ENCODE data around the gene PRKCA.

DNA sequence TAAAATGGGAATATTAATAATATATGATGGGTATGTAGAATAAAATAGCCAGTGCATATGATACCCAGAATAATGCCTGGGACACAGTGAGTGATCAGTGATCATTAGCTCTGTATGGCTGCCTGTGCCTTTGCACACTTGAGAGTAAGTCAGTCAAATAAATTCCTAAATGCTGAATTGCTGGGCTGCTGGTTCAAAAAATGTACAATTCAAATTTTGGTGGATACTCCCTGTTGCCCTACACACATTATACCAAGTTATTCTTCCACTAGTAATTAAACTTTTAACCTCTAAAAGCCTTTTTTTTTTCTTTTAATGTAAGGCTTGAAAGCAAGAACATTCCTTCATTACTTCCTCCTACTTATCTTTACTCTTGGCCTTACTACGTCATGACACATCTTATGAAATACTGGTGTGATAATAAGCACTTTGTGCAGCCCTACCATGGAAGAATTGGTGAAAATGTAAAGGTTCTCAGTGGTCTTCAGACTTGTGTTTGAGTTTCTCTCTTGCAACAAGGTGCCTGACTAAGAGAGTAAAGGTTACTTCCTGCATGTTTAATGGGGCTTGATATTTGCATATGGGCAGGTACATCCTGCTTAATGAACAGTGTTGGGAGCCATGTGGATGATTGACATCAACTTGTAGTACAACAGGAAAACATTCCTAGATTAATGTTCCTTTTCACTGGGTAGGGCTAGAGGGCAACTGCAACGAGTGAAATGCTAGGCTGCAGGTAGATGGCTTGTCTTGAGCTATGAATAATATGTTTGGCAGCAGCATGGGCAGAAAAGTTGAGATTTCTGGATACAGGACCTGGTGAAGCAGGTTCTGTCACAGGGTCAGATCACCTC lies 84.3 kb downstream of the PRKCA start:
- TF ChIP-seq CTCF (IDR thresholded peaks at IDR 0.05; ENCODE audit: low read depth, low read length, missing input control) = no peak
- no peak for TF ChIP-seq FOXA1 (IDR thresholded peaks at IDR 0.05)
- TF ChIP-seq NR2F2 (IDR thresholded peaks at IDR 0.05) = no peak
- TF ChIP-seq REST (IDR thresholded peaks at IDR 0.05) = no peak
- no peak for TF ChIP-seq JUND (IDR thresholded peaks at IDR 0.05)
- no peak for TF ChIP-seq RXRA (IDR thresholded peaks at IDR 0.05)
- no peak for TF ChIP-seq EGR1 (IDR thresholded peaks at IDR 0.05; ENCODE audit: low read depth in 2 of 2)
- TF ChIP-seq TAF1 (conservative IDR thresholded peaks at IDR 0.05) = no peak

Measured in liver (tissue), 3 donors.